ENCODE results near the gene ANKS6.

ANKS6 gene

GRCh38 chr9:98796364-98797101 lies at the start of gene ANKS6:
ANKS6 (minus strand) TSS chr9:98796555; CDS start chr9:98796491, 64 bp downstream.
- peak; percentile 58 for DNase-seq (ENCODE audit: low read depth)

GRCh38 chr9:98846081-98846480 lies 49.7 kb upstream of the ANKS6 start:
- DNase-seq (ENCODE audit: low read depth), result no peak

- DNase-seq (ENCODE audit: low read depth), result no peak
Measured at GRCh38 chr9:98842510-98842909, 46.2 kb upstream of the ANKS6 start.

GRCh38 chr9:98839724-98840123 lies 43.4 kb upstream of the ANKS6 start:
- no peak for DNase-seq (ENCODE audit: low read depth)

GRCh38 chr9:98838868-98839565 lies 42.7 kb upstream of the ANKS6 start:
- DNase-seq (ENCODE audit: low read depth), result no peak

GRCh38 chr9:98838155-98838867 lies 42.0 kb upstream of the ANKS6 start:
- no peak for DNase-seq (ENCODE audit: low read depth)

- DNase-seq (ENCODE audit: low read depth), result no peak
Measured at GRCh38 chr9:98837516-98837915, 41.2 kb upstream of the ANKS6 start.

GRCh38 chr9:98836206-98836605 lies 39.9 kb upstream of the ANKS6 start:
- DNase-seq (ENCODE audit: low read depth), result no peak

- no peak for DNase-seq (ENCODE audit: low read depth)
Measured at GRCh38 chr9:98834386-98834785, 38.0 kb upstream of the ANKS6 start.

- DNase-seq (ENCODE audit: low read depth), result peak; percentile 12
Measured at GRCh38 chr9:98833090-98833956, 37.0 kb upstream of the ANKS6 start.

GRCh38 chr9:98832768-98833089 lies 36.4 kb upstream of the ANKS6 start:
- DNase-seq (ENCODE audit: low read depth), result no peak

GRCh38 chr9:98831696-98832095 lies 35.3 kb upstream of the ANKS6 start:
- DNase-seq (ENCODE audit: low read depth), result no peak

- DNase-seq (ENCODE audit: low read depth), result no peak
Measured at GRCh38 chr9:98830554-98830953, 34.2 kb upstream of the ANKS6 start.

- DNase-seq (ENCODE audit: low read depth), result no peak
Measured at GRCh38 chr9:98829766-98830165, 33.4 kb upstream of the ANKS6 start.

GRCh38 chr9:98826716-98827115 lies 30.4 kb upstream of the ANKS6 start:
- DNase-seq (ENCODE audit: low read depth), result no peak

GRCh38 chr9:98825414-98825813 lies 29.1 kb upstream of the ANKS6 start:
- DNase-seq (ENCODE audit: low read depth), result no peak

GRCh38 chr9:98823666-98824334 lies 27.4 kb upstream of the ANKS6 start:
- DNase-seq (ENCODE audit: low read depth), result no peak

GRCh38 chr9:98822661-98823060 lies 26.3 kb upstream of the ANKS6 start:
- no peak for DNase-seq (ENCODE audit: low read depth)

- DNase-seq (ENCODE audit: low read depth), result no peak
Measured at GRCh38 chr9:98821831-98822230, 25.5 kb upstream of the ANKS6 start.

GRCh38 chr9:98819231-98819630 lies 22.9 kb upstream of the ANKS6 start:
- DNase-seq (ENCODE audit: low read depth), result no peak

GRCh38 chr9:98818764-98819163 lies 22.4 kb upstream of the ANKS6 start:
- DNase-seq (ENCODE audit: low read depth), result no peak

All from CMK (cell line).